ENCODE measurements around the gene PTPRN2.

The PTPRN2 gene

GRCh38 chr7:158259671-158260418 lies 327.8 kb downstream of the PTPRN2 start:
- no peak for TF ChIP-seq CTCF (IDR thresholded peaks at IDR 0.05; ENCODE audit: borderline replicate concordance, insufficient read depth, low read depth, low read length)
- no peak overlapping the region for H3K4me3 ChIP-seq (ENCODE audit: low read depth, low read length)

- TF ChIP-seq CTCF (IDR thresholded peaks at IDR 0.05; ENCODE audit: borderline replicate concordance, insufficient read depth, low read depth, low read length): no peak
- no peak overlapping the region for H3K4me3 ChIP-seq (ENCODE audit: low read depth, low read length)
Measured at GRCh38 chr7:158259141-158259540, 328.5 kb downstream of the PTPRN2 start.

GRCh38 chr7:158258411-158259130 lies 329.1 kb downstream of the PTPRN2 start:
- no peak overlapping the region for H3K4me3 ChIP-seq (ENCODE audit: low read depth, low read length)
- TF ChIP-seq CTCF (IDR thresholded peaks at IDR 0.05; ENCODE audit: borderline replicate concordance, insufficient read depth, low read depth, low read length): no peak

GRCh38 chr7:158257516-158258410 lies 329.9 kb downstream of the PTPRN2 start:
- TF ChIP-seq CTCF (IDR thresholded peaks at IDR 0.05; ENCODE audit: borderline replicate concordance, insufficient read depth, low read depth, low read length): no peak

GRCh38 chr7:158257001-158257400 lies 330.6 kb downstream of the PTPRN2 start:
- H3K4me3 ChIP-seq (ENCODE audit: low read depth, low read length): no peak overlapping the region
- no peak for TF ChIP-seq CTCF (IDR thresholded peaks at IDR 0.05; ENCODE audit: borderline replicate concordance, insufficient read depth, low read depth, low read length)

More at GRCh38 chr7:158257516-158258410, 329.9 kb downstream of the PTPRN2 start:
- H3K4me3 ChIP-seq (ENCODE audit: low read depth, low read length): no peak overlapping the region

- H3K4me3 ChIP-seq (ENCODE audit: low read depth, low read length): no peak overlapping the region
- no peak for TF ChIP-seq CTCF (IDR thresholded peaks at IDR 0.05; ENCODE audit: borderline replicate concordance, insufficient read depth, low read depth, low read length)
Measured at GRCh38 chr7:158256091-158256816, 331.4 kb downstream of the PTPRN2 start.
